HEK293 (cell line): ENCODE measurements around the gene FOXP3.

Experiments
- MYNN ChIP-seq: fragments of 450-650 bp; formaldehyde crosslinking; IDR thresholded peaks from 2 replicates; pipeline ENCODE4 v1.5.1; 2016; ENCODE audit warnings: missing biosample characterization, missing genetic modification characterization, borderline replicate concordance
- TCF7L2 ChIP-seq: IDR thresholded peaks from 2 replicates; pipeline ENCODE4 v1.6.1; 2011; ENCODE audit warnings: low read depth, mild to moderate bottlenecking, inconsistent platforms, low read length, moderate library complexity, borderline replicate concordance
- YY2 ChIP-seq: fragments of 450-650 bp; formaldehyde crosslinking; IDR thresholded peaks from 2 replicates; pipeline ENCODE4 v1.5.1; 2016; ENCODE audit warnings: missing biosample characterization, missing genetic modification characterization
- ZBTB1 ChIP-seq: fragments of 450-650 bp; formaldehyde crosslinking; IDR thresholded peaks from 2 replicates; pipeline ENCODE4 v1.5.1; 2016; ENCODE audit warnings: missing biosample characterization, missing genetic modification characterization
- ZNF24 ChIP-seq: fragments of 450-650 bp; formaldehyde crosslinking; IDR thresholded peaks from 2 replicates; pipeline ENCODE4 v1.5.1; 2016; ENCODE audit warnings: missing biosample characterization, missing genetic modification characterization
- TF ChIP-seq, protein P1 (sequence below): fragments of 450-650 bp; formaldehyde crosslinking; IDR thresholded peaks from 2 replicates; pipeline ENCODE4 v1.5.1; 2016; ENCODE audit warnings: missing biosample characterization, missing genetic modification characterization
- TF ChIP-seq, protein P2 (sequence below): fragments of 450-650 bp; formaldehyde crosslinking; IDR thresholded peaks from 2 replicates; pipeline ENCODE4 v1.5.1; 2016; ENCODE audit warnings: missing biosample characterization, missing genetic modification characterization
- TF ChIP-seq, protein P3 (sequence below): fragments of 450-650 bp; formaldehyde crosslinking; IDR thresholded peaks from 2 replicates; pipeline ENCODE4 v1.5.1; 2016; ENCODE audit warnings: missing biosample characterization, missing genetic modification characterization
- TF ChIP-seq, protein P4 (sequence below): fragments of 450-650 bp; formaldehyde crosslinking; IDR thresholded peaks from 2 replicates; pipeline ENCODE4 v1.5.1; 2017; ENCODE audit warnings: missing biosample characterization, missing genetic modification characterization

DNA sequence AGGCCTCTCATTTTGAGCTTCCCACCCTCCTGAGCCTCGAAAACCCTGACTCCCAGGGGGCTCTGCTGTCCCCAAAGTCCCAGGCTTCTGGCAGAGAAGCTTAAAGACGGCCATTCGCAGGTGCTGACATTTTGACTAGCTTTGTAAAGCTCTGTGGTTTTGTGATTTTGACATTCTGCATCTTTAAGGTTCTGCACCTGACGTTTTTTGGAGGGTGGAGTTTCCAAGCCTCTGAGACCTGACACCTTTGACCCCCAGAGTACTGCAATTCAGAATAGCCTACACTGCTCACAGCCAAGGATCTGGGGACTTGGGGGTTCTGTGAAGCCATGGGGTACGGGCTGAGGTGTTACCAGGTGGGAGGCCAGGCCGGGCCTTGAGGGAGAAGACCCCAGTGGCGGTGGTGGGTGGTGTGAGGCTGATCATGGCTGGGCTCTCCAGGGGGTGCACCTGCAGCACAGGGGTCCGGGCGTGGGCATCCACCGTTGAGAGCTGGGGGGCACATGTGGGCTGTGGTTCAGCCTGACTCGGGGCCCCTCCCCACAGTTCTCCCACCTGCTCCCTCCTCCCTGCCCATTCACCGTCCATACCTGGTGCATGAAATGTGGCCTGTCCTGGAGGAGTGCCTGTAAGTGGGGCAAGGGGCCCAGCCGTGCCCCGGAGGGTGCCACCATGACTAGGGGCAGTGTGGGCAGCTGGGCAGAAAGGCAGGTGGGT, 7.3 kb downstream of the FOXP3 start:
- TF ChIP-seq, protein P1, sequence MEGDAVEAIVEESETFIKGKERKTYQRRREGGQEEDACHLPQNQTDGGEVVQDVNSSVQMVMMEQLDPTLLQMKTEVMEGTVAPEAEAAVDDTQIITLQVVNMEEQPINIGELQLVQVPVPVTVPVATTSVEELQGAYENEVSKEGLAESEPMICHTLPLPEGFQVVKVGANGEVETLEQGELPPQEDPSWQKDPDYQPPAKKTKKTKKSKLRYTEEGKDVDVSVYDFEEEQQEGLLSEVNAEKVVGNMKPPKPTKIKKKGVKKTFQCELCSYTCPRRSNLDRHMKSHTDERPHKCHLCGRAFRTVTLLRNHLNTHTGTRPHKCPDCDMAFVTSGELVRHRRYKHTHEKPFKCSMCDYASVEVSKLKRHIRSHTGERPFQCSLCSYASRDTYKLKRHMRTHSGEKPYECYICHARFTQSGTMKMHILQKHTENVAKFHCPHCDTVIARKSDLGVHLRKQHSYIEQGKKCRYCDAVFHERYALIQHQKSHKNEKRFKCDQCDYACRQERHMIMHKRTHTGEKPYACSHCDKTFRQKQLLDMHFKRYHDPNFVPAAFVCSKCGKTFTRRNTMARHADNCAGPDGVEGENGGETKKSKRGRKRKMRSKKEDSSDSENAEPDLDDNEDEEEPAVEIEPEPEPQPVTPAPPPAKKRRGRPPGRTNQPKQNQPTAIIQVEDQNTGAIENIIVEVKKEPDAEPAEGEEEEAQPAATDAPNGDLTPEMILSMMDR, result no peak
- TF ChIP-seq, protein P2, sequence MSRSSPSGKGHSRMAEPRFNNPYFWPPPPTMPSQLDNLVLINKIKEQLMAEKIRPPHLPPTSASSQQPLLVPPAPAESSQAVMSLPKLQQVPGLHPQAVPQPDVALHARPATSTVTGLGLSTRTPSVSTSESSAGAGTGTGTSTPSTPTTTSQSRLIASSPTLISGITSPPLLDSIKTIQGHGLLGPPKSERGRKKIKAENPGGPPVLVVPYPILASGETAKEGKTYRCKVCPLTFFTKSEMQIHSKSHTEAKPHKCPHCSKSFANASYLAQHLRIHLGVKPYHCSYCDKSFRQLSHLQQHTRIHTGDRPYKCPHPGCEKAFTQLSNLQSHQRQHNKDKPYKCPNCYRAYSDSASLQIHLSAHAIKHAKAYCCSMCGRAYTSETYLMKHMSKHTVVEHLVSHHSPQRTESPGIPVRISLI (tag by site-specific recombination), result no peak
- TF ChIP-seq ZBTB1 (tag by site-specific recombination) (no peak), TCF7L2 (no peak), ZNF24 (tag by site-specific recombination) (no peak), YY2 (tag by site-specific recombination) (no peak), MYNN (tag by site-specific recombination) (no peak)
- TF ChIP-seq, protein P3, sequence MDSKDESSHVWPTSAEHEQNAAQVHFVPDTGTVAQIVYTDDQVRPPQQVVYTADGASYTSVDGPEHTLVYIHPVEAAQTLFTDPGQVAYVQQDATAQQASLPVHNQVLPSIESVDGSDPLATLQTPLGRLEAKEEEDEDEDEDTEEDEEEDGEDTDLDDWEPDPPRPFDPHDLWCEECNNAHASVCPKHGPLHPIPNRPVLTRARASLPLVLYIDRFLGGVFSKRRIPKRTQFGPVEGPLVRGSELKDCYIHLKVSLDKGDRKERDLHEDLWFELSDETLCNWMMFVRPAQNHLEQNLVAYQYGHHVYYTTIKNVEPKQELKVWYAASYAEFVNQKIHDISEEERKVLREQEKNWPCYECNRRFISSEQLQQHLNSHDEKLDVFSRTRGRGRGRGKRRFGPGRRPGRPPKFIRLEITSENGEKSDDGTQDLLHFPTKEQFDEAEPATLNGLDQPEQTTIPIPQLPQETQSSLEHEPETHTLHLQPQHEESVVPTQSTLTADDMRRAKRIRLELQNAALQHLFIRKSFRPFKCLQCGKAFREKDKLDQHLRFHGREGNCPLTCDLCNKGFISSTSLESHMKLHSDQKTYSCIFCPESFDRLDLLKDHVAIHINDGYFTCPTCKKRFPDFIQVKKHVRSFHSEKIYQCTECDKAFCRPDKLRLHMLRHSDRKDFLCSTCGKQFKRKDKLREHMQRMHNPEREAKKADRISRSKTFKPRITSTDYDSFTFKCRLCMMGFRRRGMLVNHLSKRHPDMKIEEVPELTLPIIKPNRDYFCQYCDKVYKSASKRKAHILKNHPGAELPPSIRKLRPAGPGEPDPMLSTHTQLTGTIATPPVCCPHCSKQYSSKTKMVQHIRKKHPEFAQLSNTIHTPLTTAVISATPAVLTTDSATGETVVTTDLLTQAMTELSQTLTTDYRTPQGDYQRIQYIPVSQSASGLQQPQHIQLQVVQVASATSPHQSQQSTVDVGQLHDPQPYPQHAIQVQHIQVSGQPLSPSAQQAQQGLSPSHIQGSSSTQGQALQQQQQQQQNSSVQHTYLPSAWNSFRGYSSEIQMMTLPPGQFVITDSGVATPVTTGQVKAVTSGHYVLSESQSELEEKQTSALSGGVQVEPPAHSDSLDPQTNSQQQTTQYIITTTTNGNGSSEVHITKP, result no peak
- TF ChIP-seq, protein P4, sequence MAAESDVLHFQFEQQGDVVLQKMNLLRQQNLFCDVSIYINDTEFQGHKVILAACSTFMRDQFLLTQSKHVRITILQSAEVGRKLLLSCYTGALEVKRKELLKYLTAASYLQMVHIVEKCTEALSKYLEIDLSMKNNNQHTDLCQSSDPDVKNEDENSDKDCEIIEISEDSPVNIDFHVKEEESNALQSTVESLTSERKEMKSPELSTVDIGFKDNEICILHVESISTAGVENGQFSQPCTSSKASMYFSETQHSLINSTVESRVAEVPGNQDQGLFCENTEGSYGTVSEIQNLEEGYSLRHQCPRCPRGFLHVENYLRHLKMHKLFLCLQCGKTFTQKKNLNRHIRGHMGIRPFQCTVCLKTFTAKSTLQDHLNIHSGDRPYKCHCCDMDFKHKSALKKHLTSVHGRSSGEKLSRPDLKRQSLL (tag by site-specific recombination), result no peak
